ENCODE results near the gene HDAC11.
A peak's percentile ranks its signal among the peaks of the same experiment; 100 is the strongest.

Gene HDAC11

GRCh38 chr3:13501958-13502790 is 22.1 kb downstream of the HDAC11 start:
- Histone ChIP-seq H3K4me3 (ENCODE audit: low read depth, low read length) (no peak overlapping the region), H3K36me3 (replicated peaks) (no peaks in the 10 kb centered on the region), H3K27me3 (replicated peaks) (no peaks in the 10 kb centered on the region), H3K27ac (no peak overlapping the region)
- DNase-seq = no peak
- in situ Hi-C loops (cut with HindIII; ENCODE audit: low pct_ligation_motif_present, low sequenced_read_pairs) = loop anchor here (25.0 kb wide), 1 partner anchor 135 kb away; no protein-coding TSS in a partner anchor
- TF ChIP-seq CTCF (IDR thresholded peaks at IDR 0.05; ENCODE audit: low read depth, low read length, missing control alignments) = no peak

- Histone ChIP-seq H3K4me3 (ENCODE audit: low read depth, low read length) (no peak overlapping the region), H3K27me3 (replicated peaks) (no peaks in the 10 kb centered on the region), H3K36me3 (replicated peaks) (no peaks in the 10 kb centered on the region), H3K27ac (no peak overlapping the region)
- in situ Hi-C loops (cut with HindIII; ENCODE audit: low pct_ligation_motif_present, low sequenced_read_pairs) = loop anchor here (25.0 kb wide), 1 partner anchor 135 kb away; no protein-coding TSS in a partner anchor
- no peak for TF ChIP-seq CTCF (IDR thresholded peaks at IDR 0.05; ENCODE audit: low read depth, low read length, missing control alignments)
- no peak for DNase-seq
These were observed 22.6 kb downstream of the HDAC11 start for GRCh38 chr3:13502791-13503060.

GRCh38 chr3:13504161-13504831 is 24.2 kb downstream of the HDAC11 start:
- no peak for TF ChIP-seq CTCF (IDR thresholded peaks at IDR 0.05; ENCODE audit: low read depth, low read length, missing control alignments)
- in situ Hi-C loops (cut with HindIII; ENCODE audit: low pct_ligation_motif_present, low sequenced_read_pairs) = loop anchor here (25.0 kb wide), 1 partner anchor 133 kb away; no protein-coding TSS in a partner anchor
- Histone ChIP-seq H3K27ac (peak overlapping the region; percentile 17), H3K36me3 (replicated peaks) (no peaks in the 10 kb centered on the region), H3K4me3 (ENCODE audit: low read depth, low read length) (no peak overlapping the region), H3K27me3 (replicated peaks) (no peaks in the 10 kb centered on the region)
- peak; percentile 68 for DNase-seq

GRCh38 chr3:13505147-13506130 is 25.3 kb downstream of the HDAC11 start:
- DNase-seq = no peak
- no peak for TF ChIP-seq CTCF (IDR thresholded peaks at IDR 0.05; ENCODE audit: low read depth, low read length, missing control alignments)
- Histone ChIP-seq H3K27ac (no peak overlapping the region), H3K4me3 (ENCODE audit: low read depth, low read length) (no peak overlapping the region), H3K36me3 (replicated peaks) (no peaks in the 10 kb centered on the region), H3K27me3 (replicated peaks) (no peaks in the 10 kb centered on the region)
- in situ Hi-C loops (cut with HindIII; ENCODE audit: low pct_ligation_motif_present, low sequenced_read_pairs) = loop anchor here (25.0 kb wide), 1 partner anchor 132 kb away; no protein-coding TSS in a partner anchor

GRCh38 chr3:13506239-13506638 is 26.1 kb downstream of the HDAC11 start:
- Histone ChIP-seq H3K27ac (no peak overlapping the region), H3K36me3 (replicated peaks) (no peaks in the 10 kb centered on the region), H3K27me3 (replicated peaks) (no peaks in the 10 kb centered on the region), H3K4me3 (ENCODE audit: low read depth, low read length) (no peak overlapping the region)
- DNase-seq = no peak
- in situ Hi-C loops (cut with HindIII; ENCODE audit: low pct_ligation_motif_present, low sequenced_read_pairs) = loop anchor here (25.0 kb wide), 1 partner anchor 131 kb away; no protein-coding TSS in a partner anchor
- no peak for TF ChIP-seq CTCF (IDR thresholded peaks at IDR 0.05; ENCODE audit: low read depth, low read length, missing control alignments)

Data from brain microvascular endothelial cell (primary cell).